PC-3 (cell line): ENCODE measurements around the gene RAPGEF4. TPM values are rescaled to one million over a fixed set of nuclear protein-coding genes. Genes with fewer than 3 reads are reported as not detected.

ENCODE experiments used
- ATAC-seq: fragments of 200-7000 bp; cut with Tn5 transposase; 2 replicates; pipeline ENCODE4 v1.9.1; 2020; ENCODE audit warnings: mild to moderate bottlenecking, moderate library complexity
- BruUV-seq: library from RNA; stranded (reverse); fragments of 400-500 nt; replicated peaks from 2 replicates; lab custom pipeline; 2021; lab: Mats Ljungman, UMichigan
- CTCF ChIA-PET: fragments of 300-600 bp; sonication (Branson Sonifier 250); formaldehyde crosslinking; loops from one replicate; lab custom pipeline; 2022; ENCODE audit warnings: antibody characterized with exemption; lab: Charles Lee
- POLR2A ChIA-PET: fragments of 300-600 bp; sonication (Branson Sonifier 250); formaldehyde crosslinking; loops from one replicate; lab custom pipeline; 2022; ENCODE audit warnings: antibody characterized with exemption; ENCODE audit not compliant: unreplicated experiment; lab: Charles Lee
- DNase-seq: peaks from one replicate; pipeline ENCODE4 v3.0.0-alpha.2; 2015
- H2AFZ ChIP-seq: fragments of 300-600 bp; sonication (generic); 2 replicates; pipeline ENCODE4 v1.6.0; 2016; ENCODE audit warnings: antibody characterized with exemption, low read length
- H3F3A ChIP-seq: fragments of 300-600 bp; sonication (generic); one replicate; pipeline ENCODE4 v1.6.0; 2017; ENCODE audit warnings: antibody characterized with exemption, low read length, control low read depth, mild to moderate bottlenecking; ENCODE audit not compliant: unreplicated experiment
- H3K27ac ChIP-seq: fragments of 300-600 bp; sonication (generic); 2 replicates; pipeline ENCODE4 v1.5.1; 2016; ENCODE audit warnings: mild to moderate bottlenecking, low read length
- H3K27me3 ChIP-seq: fragments of 300-600 bp; sonication (generic); 2 replicates; pipeline ENCODE4 v1.6.1; 2016; ENCODE audit warnings: low read length, mixed read lengths
- H3K36me3 ChIP-seq: fragments of 300-600 bp; sonication (generic); 2 replicates; pipeline ENCODE4 v1.6.1; 2016; ENCODE audit warnings: low read depth, mixed run types, low read length, mixed read lengths
- H3K4me1 ChIP-seq: fragments of 300-600 bp; sonication (generic); 2 replicates; pipeline ENCODE4 v1.5.1; 2016; ENCODE audit warnings: low read length; ENCODE audit not compliant: insufficient read depth
- H3K4me2 ChIP-seq: fragments of 300-600 bp; sonication (generic); 2 replicates; pipeline ENCODE4 v1.6.0; 2016; ENCODE audit warnings: low read length
- H3K4me3 ChIP-seq: fragments of 300-600 bp; sonication (generic); 2 replicates; pipeline ENCODE4 v1.5.1; 2016; ENCODE audit warnings: mild to moderate bottlenecking, low read length, mixed read lengths
- H3K79me2 ChIP-seq: fragments of 300-600 bp; sonication (generic); 2 replicates; pipeline ENCODE4 v1.6.1; 2017; ENCODE audit warnings: low read length, mixed read lengths
- H3K9ac ChIP-seq: fragments of 300-600 bp; sonication (generic); 2 replicates; pipeline ENCODE4 v1.6.0; 2016; ENCODE audit warnings: mild to moderate bottlenecking, low read length
- H3K9me2 ChIP-seq: fragments of 300-600 bp; sonication (generic); replicated peaks from 2 replicates; pipeline ENCODE4 v1.6.1; 2016; ENCODE audit warnings: mixed run types, low read length, mixed read lengths
- H3K9me3 ChIP-seq: fragments of 300-600 bp; sonication (generic); 2 replicates; pipeline ENCODE4 v1.6.1; 2016; ENCODE audit warnings: low read length, mixed read lengths
- H4K20me1 ChIP-seq: fragments of 300-600 bp; sonication (generic); 2 replicates; pipeline ENCODE4 v1.6.1; 2016; ENCODE audit warnings: low read length, mixed read lengths
- CTCF ChIP-seq: fragments of 300-600 bp; sonication (generic); conservative IDR thresholded peaks from 2 replicates; pipeline ENCODE4 v1.5.1; 2017; ENCODE audit warnings: antibody characterized with exemption, low read depth, mild to moderate bottlenecking, low read length
- EZH2 ChIP-seq: fragments of 300-600 bp; sonication (generic); IDR thresholded peaks from one replicate; pipeline ENCODE4 v1.6.1; 2017; ENCODE audit warnings: antibody characterized with exemption, mild to moderate bottlenecking, low read length; ENCODE audit not compliant: unreplicated experiment
- EZH2phosphoT487 ChIP-seq: fragments of 300-600 bp; sonication (generic); IDR thresholded peaks from 2 replicates; pipeline ENCODE4 v1.6.1; 2018; ENCODE audit warnings: mild to moderate bottlenecking, antibody characterized with exemption, low read length, borderline replicate concordance
- intact Hi-C: fragments of 100-400 bp; cut with micrococcal nuclease; formaldehyde crosslinking; loops from 2 replicates; pipeline ENCODE4 v1.9.0; 2023
- total RNA-seq: library from RNA; depleted of rRNA; stranded (reverse); fragments of >200 nt; gene quantifications from 2 replicates; pipeline ENCODE4 v1.2.3, GENCODE V29; 2014

RAPGEF4 gene
- total RNA-seq, 1 experiment from 2014 or later: 0.87 TPM

- BruUV-seq: no TSS peak
- Histone ChIP-seq H3K9ac (no peak overlapping the region), H3K27me3 (no peaks in the 10 kb centered on the region), H2AFZ (no peak overlapping the region), H3K4me2 (no peak overlapping the region), H3K9me3 (no peaks in the 10 kb centered on the region), H3F3A (no peaks in the 10 kb centered on the region), H3K36me3 (no peaks in the 10 kb centered on the region), H3K27ac (no peak overlapping the region), H3K4me3 (no peak overlapping the region), H3K4me1 (peaks cover 12% of the 10 kb centered on the region; the same call in 1 of the 2 replicates), H4K20me1 (no peaks in the 10 kb centered on the region), H3K79me2 (no peaks in the 10 kb centered on the region), H3K9me2 (no peaks in the 10 kb centered on the region)
- POLR2A ChIA-PET: no interaction called here
- TF ChIP-seq CTCF: no peak
- no peak for TF ChIP-seq EZH2
- no peak for TF ChIP-seq EZH2phosphoT487
- intact Hi-C loops: no loop called here
- ATAC-seq (peak; percentile 51), DNase-seq (no peak)
- CTCF ChIA-PET: interaction anchor here (0.6 kb wide), 1 partner anchor 144 kb away, joined by 3 read pairs; no protein-coding TSS in a partner anchor
Measured at GRCh38 chr2:172947461-172948153, 212.0 kb downstream of the RAPGEF4 start.

DNA sequence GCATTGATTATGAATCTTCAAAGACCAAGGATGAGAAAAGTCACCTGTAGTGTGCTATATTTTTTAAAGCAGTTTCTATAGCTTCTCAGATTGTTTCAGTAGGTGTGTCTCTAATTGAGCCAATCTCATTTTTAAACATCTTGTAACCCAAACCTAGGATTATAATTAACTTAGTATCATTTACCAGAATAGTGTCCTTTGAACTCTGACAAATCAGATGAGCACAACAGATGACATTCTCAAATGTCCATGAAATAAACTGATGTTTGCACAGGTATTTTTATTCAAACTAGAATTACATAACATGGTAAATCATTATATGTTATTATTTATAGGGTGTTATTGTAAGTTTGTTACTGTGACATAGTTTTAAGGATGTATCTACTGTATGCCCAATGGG, 213.9 kb downstream of the RAPGEF4 start:
- H3K4me1 ChIP-seq: peaks cover 16% of the 10 kb centered on the region
- no peaks in the 10 kb centered on the region for H3F3A ChIP-seq
- POLR2A ChIA-PET: no interaction called here
- no peaks in the 10 kb centered on the region for H4K20me1 ChIP-seq
- H3K27ac ChIP-seq: no peak overlapping the region
- no peak overlapping the region for H3K4me3 ChIP-seq
- H3K9me3 ChIP-seq: no peaks in the 10 kb centered on the region
- H3K36me3 ChIP-seq: no peaks in the 10 kb centered on the region
- no TSS peak for BruUV-seq
- no peaks in the 10 kb centered on the region for H3K9me2 ChIP-seq
- H3K4me2 ChIP-seq: no peak overlapping the region
- H3K27me3 ChIP-seq: no peaks in the 10 kb centered on the region
- intact Hi-C loops: no loop called here
- H3K9ac ChIP-seq: no peak overlapping the region
- no peak overlapping the region for H2AFZ ChIP-seq
- DNase-seq: no peak
- ATAC-seq: no peak
- TF ChIP-seq CTCF: no peak
- no peak for TF ChIP-seq EZH2
- TF ChIP-seq EZH2phosphoT487: no peak
- CTCF ChIA-PET: no interaction called here
- no peaks in the 10 kb centered on the region for H3K79me2 ChIP-seq

GRCh38 chr2:172950565-172950964, 214.9 kb downstream of the RAPGEF4 start:
- Histone ChIP-seq H3K9ac (no peak overlapping the region), H3K4me2 (no peak overlapping the region), H3K27ac (no peak overlapping the region), H4K20me1 (no peaks in the 10 kb centered on the region), H3K27me3 (no peaks in the 10 kb centered on the region), H3F3A (no peaks in the 10 kb centered on the region), H3K9me3 (no peaks in the 10 kb centered on the region), H3K9me2 (no peaks in the 10 kb centered on the region), H3K4me3 (no peak overlapping the region), H3K4me1 (peaks cover 22% of the 10 kb centered on the region), H2AFZ (no peak overlapping the region), H3K79me2 (no peaks in the 10 kb centered on the region), H3K36me3 (no peaks in the 10 kb centered on the region)
- BruUV-seq: no TSS peak
- DNase-seq (no peak), ATAC-seq (no peak)
- POLR2A ChIA-PET: no interaction called here
- no peak for TF ChIP-seq CTCF
- no peak for TF ChIP-seq EZH2phosphoT487
- intact Hi-C loops: no loop called here
- CTCF ChIA-PET: no interaction called here
